Mesenchymal stem cell (in vitro differentiated cells and primary cell): Measurements from ENCODE around the gene TP73.

Source experiments
- DNase-seq: peaks from one replicate; pipeline ENCODE4 v3.0.0-alpha.2; 2013
- H2AFZ ChIP-seq: one replicate; pipeline ENCODE4 v1.6.1; 2013; ENCODE audit warnings: low read depth, mild to moderate bottlenecking, control low read depth, inconsistent platforms, low read length, moderate library complexity
- H2AK5ac ChIP-seq: 2 replicates; pipeline ENCODE4 v1.6.1; 2013; ENCODE audit warnings: low read length, moderate library complexity, mild to moderate bottlenecking, inconsistent platforms; ENCODE audit not compliant: severe bottlenecking
- H2BK120ac ChIP-seq: one replicate; pipeline ENCODE4 v1.6.1; 2013; ENCODE audit warnings: low read depth, mild to moderate bottlenecking, inconsistent platforms, low read length, moderate library complexity
- H2BK12ac ChIP-seq, 2 experiments: one replicate each; pipeline ENCODE4 v1.6.1; 2013; ENCODE audit warnings: inconsistent platforms in 2 of 2, low read length in 2 of 2, mild to moderate bottlenecking in 2 of 2, moderate library complexity in 2 of 2, control low read depth in 1 of 2
- H2BK15ac ChIP-seq: one replicate; pipeline ENCODE4 v1.6.1; 2013; ENCODE audit warnings: mild to moderate bottlenecking, low read depth, inconsistent platforms; ENCODE audit not compliant: poor library complexity, severe bottlenecking
- H2BK5ac ChIP-seq: 2 replicates; pipeline ENCODE4 v1.6.1; 2013; ENCODE audit warnings: low read depth, mild to moderate bottlenecking, low read length, control low read depth, inconsistent platforms; ENCODE audit not compliant: poor library complexity, severe bottlenecking
- H3K14ac ChIP-seq, 2 experiments: one replicate each; pipeline ENCODE4 v1.6.1; 2013; ENCODE audit warnings: inconsistent platforms in 2 of 2, low read length in 2 of 2, control low read depth in 1 of 2, mild to moderate bottlenecking in 1 of 2, moderate library complexity in 1 of 2
- H3K18ac ChIP-seq, 2 experiments: one replicate each; pipeline ENCODE4 v1.6.1; 2013; ENCODE audit warnings: inconsistent platforms in 2 of 2, low read length in 2 of 2, control low read depth in 1 of 2, low read depth in 1 of 2, mild to moderate bottlenecking in 1 of 2
- H3K23ac ChIP-seq, 2 experiments: one replicate each; pipeline ENCODE4 v1.6.1; 2013; ENCODE audit warnings: inconsistent platforms in 2 of 2, low read length in 2 of 2, mild to moderate bottlenecking in 2 of 2, moderate library complexity in 2 of 2, control low read depth in 1 of 2
- H3K27ac ChIP-seq: 2 replicates; pipeline ENCODE4 v1.5.1; 2013; ENCODE audit warnings: mild to moderate bottlenecking, moderate library complexity, low read length, control low read depth, inconsistent platforms; ENCODE audit not compliant: poor library complexity, severe bottlenecking
- H3K27me3 ChIP-seq, 2 experiments: 2 replicates each; pipeline versions ENCODE4 v1.6.1 to v1.7.0; 2013; ENCODE audit warnings: low read length in 2 of 2, mild to moderate bottlenecking in 2 of 2, moderate library complexity in 2 of 2, control low read depth in 1 of 2, inconsistent platforms in 1 of 2; ENCODE audit not compliant: control insufficient read depth in 1 of 2, insufficient read depth in 1 of 2
- H3K36me3 ChIP-seq, 2 experiments: 2 replicates each; pipeline versions ENCODE4 v1.6.1 to v1.7.0; 2013; ENCODE audit warnings: low read length in 2 of 2, control low read depth in 1 of 2, inconsistent platforms in 1 of 2, low read depth in 1 of 2, mild to moderate bottlenecking in 1 of 2; ENCODE audit not compliant: insufficient read depth in 2 of 2, control insufficient read depth in 1 of 2
- H3K4ac ChIP-seq, 2 experiments: one replicate each; pipeline ENCODE4 v1.6.1; 2013; ENCODE audit warnings: inconsistent platforms in 2 of 2, low read length in 2 of 2, mild to moderate bottlenecking in 2 of 2, moderate library complexity in 2 of 2, control low read depth in 1 of 2, low read depth in 1 of 2
- H3K4me1 ChIP-seq: 2 replicates; pipeline ENCODE4 v1.6.1; 2013; ENCODE audit warnings: low read depth, low read length, control low read depth; ENCODE audit not compliant: control insufficient read depth, insufficient read depth
- H3K4me2 ChIP-seq: 2 replicates; pipeline ENCODE4 v1.6.1; 2013; ENCODE audit warnings: low read length, mild to moderate bottlenecking, inconsistent platforms; ENCODE audit not compliant: poor library complexity, severe bottlenecking
- H3K4me3 ChIP-seq, 2 experiments: 2 replicates each; pipeline versions ENCODE4 v1.5.1 to v1.7.0; 2013; ENCODE audit warnings: low read length in 2 of 2, mild to moderate bottlenecking in 2 of 2, control low read depth in 1 of 2, low read depth in 1 of 2; ENCODE audit not compliant: insufficient read depth in 1 of 2
- H3K79me1 ChIP-seq: replicated peaks from 2 replicates; pipeline ENCODE4 v1.6.1; 2013; ENCODE audit warnings: mild to moderate bottlenecking, control low read depth, low read length, inconsistent platforms; ENCODE audit not compliant: poor library complexity, severe bottlenecking
- H3K9ac ChIP-seq: 2 replicates; pipeline ENCODE4 v1.7.0; 2013; ENCODE audit warnings: mild to moderate bottlenecking, low read length, moderate library complexity
- H3K9me3 ChIP-seq: 2 replicates; pipeline ENCODE4 v1.7.0; 2013; ENCODE audit warnings: mild to moderate bottlenecking, low read length; ENCODE audit not compliant: control insufficient read depth
- H4K8ac ChIP-seq: one replicate; pipeline ENCODE4 v1.6.1; 2013; ENCODE audit warnings: inconsistent platforms, mild to moderate bottlenecking, low read length, moderate library complexity
- H4K91ac ChIP-seq: one replicate; pipeline ENCODE4 v1.6.1; 2013; ENCODE audit warnings: mild to moderate bottlenecking, low read length, inconsistent platforms
- WGBS: methylation state at CpG from one replicate; pipeline ENCODE4 v1.1.7; 2013; ENCODE audit warnings: mixed read lengths; 5-methylcytosine and 5-hydroxymethylcytosine counted together

Gene TP73

GRCh38 chr1:3633344-3634058 is 18.8 kb upstream of the TP73 start:
- Histone ChIP-seq H3K27ac (no peak overlapping the region), H3K9ac (no peak overlapping the region), H3K4me3 (no peak overlapping the region), H3K23ac (no peak overlapping the region), H3K36me3 (peaks cover 91% of the 10 kb centered on the region in 2 experiments), H2AK5ac (no peak overlapping the region), H3K4ac (no peak overlapping the region), H2BK15ac (no peak overlapping the region), H2BK5ac (no peak overlapping the region), H2AFZ (no peak overlapping the region), H3K79me1 (peaks cover 8% of the 10 kb centered on the region), H3K27me3 (no peaks in the 10 kb centered on the region), H4K8ac (no peak overlapping the region), H2BK12ac (no peak overlapping the region), H2BK120ac (no peak overlapping the region), H3K4me1 (peaks cover 1% of the 10 kb centered on the region), H3K18ac (no peak overlapping the region), H4K91ac (no peak overlapping the region), H3K4me2 (no peak overlapping the region), H3K9me3 (no peaks in the 10 kb centered on the region), H3K14ac (no peak overlapping the region)
- no peak for DNase-seq
- 95% methylated on average over 28 of the region's 28 CpGs for WGBS

- no peak overlapping the region for H3K9ac ChIP-seq
- peaks cover 8% of the 10 kb centered on the region for H3K79me1 ChIP-seq
- H3K4me2 ChIP-seq, result no peak overlapping the region
- H2BK120ac ChIP-seq, result no peak overlapping the region
- no peak overlapping the region for H2AFZ ChIP-seq
- no peak overlapping the region for H2BK12ac ChIP-seq
- peaks cover 91% of the 10 kb centered on the region in 2 experiments for H3K36me3 ChIP-seq
- no peak overlapping the region for H2BK5ac ChIP-seq
- H3K4me1 ChIP-seq, result peaks cover 1% of the 10 kb centered on the region
- no peak overlapping the region for H3K14ac ChIP-seq
- H2AK5ac ChIP-seq, result no peak overlapping the region
- H3K18ac ChIP-seq, result no peak overlapping the region
- no peak overlapping the region for H4K8ac ChIP-seq
- WGBS, result 96% methylated on average over 22 of the region's 22 CpGs
- no peak overlapping the region for H3K4me3 ChIP-seq
- H3K27me3 ChIP-seq, result no peaks in the 10 kb centered on the region
- no peaks in the 10 kb centered on the region for H3K9me3 ChIP-seq
- H3K23ac ChIP-seq, result no peak overlapping the region
- H3K27ac ChIP-seq, result no peak overlapping the region
- no peak overlapping the region for H3K4ac ChIP-seq
- H4K91ac ChIP-seq, result no peak overlapping the region
- no peak for DNase-seq
- no peak overlapping the region for H2BK15ac ChIP-seq
Observed at GRCh38 chr1:3634059-3634800, 18.1 kb upstream of the TP73 start.

GRCh38 chr1:3636080-3636479 is 16.2 kb upstream of the TP73 start:
- Histone ChIP-seq H3K27me3 (no peaks in the 10 kb centered on the region), H3K36me3 (peaks cover 79 to 92% of the 10 kb centered on the region in 2 experiments), H3K4me3 (no peak overlapping the region), H3K4me2 (no peak overlapping the region), H2AK5ac (no peak overlapping the region), H4K8ac (no peak overlapping the region), H3K79me1 (peaks cover 4% of the 10 kb centered on the region), H2BK120ac (no peak overlapping the region), H2BK15ac (no peak overlapping the region), H3K23ac (no peak overlapping the region), H2BK12ac (no peak overlapping the region), H3K9me3 (no peaks in the 10 kb centered on the region), H3K9ac (no peak overlapping the region), H3K18ac (no peak overlapping the region), H2BK5ac (no peak overlapping the region), H3K4me1 (peaks cover 1% of the 10 kb centered on the region), H3K27ac (no peak overlapping the region), H4K91ac (no peak overlapping the region), H3K14ac (no peak overlapping the region), H2AFZ (no peak overlapping the region), H3K4ac (no peak overlapping the region)
- no peak for DNase-seq
- over 99% methylated on average over 14 of the region's 14 CpGs for WGBS

GRCh38 chr1:3636531-3636930 is 15.8 kb upstream of the TP73 start:
- no peak overlapping the region for H2BK15ac ChIP-seq
- no peak overlapping the region for H4K91ac ChIP-seq
- no peak overlapping the region for H3K27ac ChIP-seq
- no peak overlapping the region for H3K4me2 ChIP-seq
- no peak overlapping the region for H2BK5ac ChIP-seq
- peaks cover 1% of the 10 kb centered on the region for H3K4me1 ChIP-seq
- no peak overlapping the region for H3K14ac ChIP-seq
- no peak overlapping the region for H2AFZ ChIP-seq
- no peak for DNase-seq
- 96% methylated on average over 11 of the region's 11 CpGs for WGBS
- no peak overlapping the region for H3K18ac ChIP-seq
- no peak overlapping the region for H3K9ac ChIP-seq
- peaks cover 80 to 92% of the 10 kb centered on the region in 2 experiments for H3K36me3 ChIP-seq
- no peak overlapping the region for H2BK120ac ChIP-seq
- H3K4ac ChIP-seq, result no peak overlapping the region
- H4K8ac ChIP-seq, result no peak overlapping the region
- H3K4me3 ChIP-seq, result peak overlapping the region in 1 of 2 experiments; percentile 20
- no peaks in the 10 kb centered on the region for H3K27me3 ChIP-seq
- peaks cover 7% of the 10 kb centered on the region for H3K79me1 ChIP-seq
- H3K9me3 ChIP-seq, result no peaks in the 10 kb centered on the region
- no peak overlapping the region for H2BK12ac ChIP-seq
- H3K23ac ChIP-seq, result no peak overlapping the region
- H2AK5ac ChIP-seq, result no peak overlapping the region
